Measurements from ENCODE around the gene MSI2.

DNA sequence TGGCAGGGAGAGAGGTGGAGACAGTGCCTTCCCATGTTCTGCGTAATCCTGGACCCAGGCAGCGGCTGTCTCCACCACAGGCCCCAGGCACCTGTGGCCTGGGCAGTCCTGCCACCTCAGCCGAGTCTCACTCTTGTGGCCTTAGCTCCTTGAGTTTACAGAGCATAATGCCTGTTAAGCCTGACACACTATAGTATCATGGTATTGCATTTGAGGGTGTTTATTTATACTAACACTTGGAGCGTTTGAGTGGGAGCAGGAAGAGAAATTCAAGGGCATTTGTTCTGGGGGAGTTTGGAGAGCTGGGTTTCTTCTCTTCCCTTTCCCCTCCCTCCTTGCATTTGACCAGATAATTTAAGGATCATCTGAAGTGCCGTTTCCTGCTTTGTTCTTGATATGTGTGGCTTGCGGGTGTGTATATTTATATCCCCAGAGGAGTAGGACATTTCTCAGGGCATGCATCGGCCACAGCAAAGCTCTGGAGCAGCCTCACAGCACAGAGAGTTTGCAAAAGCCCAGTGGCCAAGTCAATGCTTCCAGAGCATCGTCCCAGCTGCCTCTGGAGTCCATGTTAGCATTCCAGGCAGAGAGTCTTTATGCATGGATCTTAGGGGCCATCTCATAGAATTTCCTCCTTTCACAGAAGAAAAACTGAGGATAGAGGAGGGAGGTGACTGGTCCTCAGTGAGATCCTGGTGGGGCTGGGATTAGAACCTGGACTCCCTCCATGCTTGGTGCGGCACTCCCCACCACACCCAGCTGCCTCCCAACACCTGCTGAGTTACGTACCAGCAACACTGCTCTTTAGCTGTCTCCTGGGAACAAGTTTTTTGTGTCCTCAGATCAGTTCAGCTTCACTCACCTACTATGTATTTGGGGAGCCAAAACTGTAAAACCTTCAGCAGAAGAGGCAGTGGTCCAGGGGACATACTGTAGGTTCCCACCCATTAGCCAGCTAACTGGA lies 266.0 kb downstream of the MSI2 start:
- no peak for TF ChIP-seq TAF1 (IDR thresholded peaks at IDR 0.05; ENCODE audit: borderline replicate concordance, low read depth, low read length)
- TF ChIP-seq POLR2A (IDR thresholded peaks at IDR 0.05; ENCODE audit: low read depth, low read length), result no peak
